GM19467 (cell line): ENCODE results near the gene HMGXB3.

ENCODE experiments used
- ATAC-seq: cut with Tn5 transposase; IDR thresholded peaks from one replicate; pipeline ENCODE4 v1.9.1; 2021; ENCODE audit warnings: mild to moderate bottlenecking, moderate library complexity; ENCODE audit not compliant: unreplicated experiment

The HMGXB3 gene

GRCh38 chr5:149981206-149981605 is 19.3 kb upstream of the HMGXB3 start:
- ATAC-seq, result no peak

- ATAC-seq, result no peak
Observed at GRCh38 chr5:149982505-149982904, 18.0 kb upstream of the HMGXB3 start.

GRCh38 chr5:149988126-149988525 is 12.4 kb upstream of the HMGXB3 start:
- no peak for ATAC-seq

GRCh38 chr5:149990518-149991376 is 9.8 kb upstream of the HMGXB3 start:
- ATAC-seq, result peak; percentile 56

GRCh38 chr5:149993471-149993870 is 7.1 kb upstream of the HMGXB3 start:
- no peak for ATAC-seq

- no peak for ATAC-seq
Observed at GRCh38 chr5:149995385-149996204, 4.9 kb upstream of the HMGXB3 start.

- no peak for ATAC-seq
Observed at GRCh38 chr5:149996205-149996890, 4.2 kb upstream of the HMGXB3 start.

- ATAC-seq, result no peak
Observed at GRCh38 chr5:149998281-149998680, 2.3 kb upstream of the HMGXB3 start.

- no peak for ATAC-seq
Observed at GRCh38 chr5:149999359-149999758, 1.2 kb upstream of the HMGXB3 start.

GRCh38 chr5:149999866-150000255 is 678 bp upstream of the HMGXB3 start:
- ATAC-seq, result no peak

GRCh38 chr5:150000990-150001659 is 586 bp downstream of the HMGXB3 start:
- ATAC-seq, result no peak

GRCh38 chr5:150001660-150002486 is 1.3 kb downstream of the HMGXB3 start:
- ATAC-seq, result peak; percentile 46

GRCh38 chr5:150006318-150006717 is 5.8 kb downstream of the HMGXB3 start:
- no peak for ATAC-seq

- no peak for ATAC-seq
Observed at GRCh38 chr5:150007050-150007449, 6.5 kb downstream of the HMGXB3 start.

GRCh38 chr5:150009671-150010387 is 9.3 kb downstream of the HMGXB3 start:
- no peak for ATAC-seq

- ATAC-seq, result no peak
Observed at GRCh38 chr5:150013931-150014330, 13.4 kb downstream of the HMGXB3 start.

GRCh38 chr5:150014456-150014855 is 13.9 kb downstream of the HMGXB3 start:
- ATAC-seq, result no peak

GRCh38 chr5:150015415-150015814 is 14.9 kb downstream of the HMGXB3 start:
- no peak for ATAC-seq

GRCh38 chr5:150016537-150016936 is 16.0 kb downstream of the HMGXB3 start:
- ATAC-seq, result no peak
